HCT116 (cell line): ENCODE measurements around the gene GSC2. TPM values are rescaled to one million over a fixed set of nuclear protein-coding genes. Genes with fewer than 3 reads are reported as not detected.

ENCODE experiments used
- ATAC-seq: fragments of 200-7000 bp; cut with Tn5 transposase; 2 replicates; pipeline ENCODE4 v1.9.1; 2020; ENCODE audit warnings: mild to moderate bottlenecking, moderate library complexity
- BruUV-seq: library from RNA; stranded (reverse); fragments of 400-500 nt; replicated peaks from 2 replicates; lab custom pipeline; 2021; lab: Mats Ljungman, UMichigan
- CTCF ChIA-PET: fragments of 300-600 bp; sonication (Branson Sonifier 250); formaldehyde crosslinking; loops from one replicate; lab custom pipeline; 2021; ENCODE audit warnings: antibody characterized with exemption; lab: Charles Lee
- POLR2A ChIA-PET: fragments of 300-600, 350-600 bp; sonication (Branson Sonifier 250); formaldehyde crosslinking; loops from one replicate; lab custom pipeline; 2021; ENCODE audit warnings: antibody characterized with exemption; lab: Charles Lee
- RAD21 ChIA-PET, 2 experiments: fragments of 300-600 bp; sonication (Branson Sonifier 250); formaldehyde crosslinking; loops; one replicate each; lab custom pipeline; 2023; ENCODE audit warnings: low total read pairs in 2 of 2; ENCODE audit not compliant: uncharacterized antibody in 2 of 2, unreplicated experiment in 2 of 2, low non-redundant PET in 1 of 2; lab: Charles Lee
- DNase-seq: peaks from one replicate; pipeline ENCODE4 v3.0.0-alpha.2; 2010; ENCODE audit warnings: low read depth, low spot score
- H2AFZ ChIP-seq: fragments of 200-600 bp; shearing (Covaris generic), sonication (generic); 2 replicates; pipeline ENCODE4 v1.6.1; 2017; ENCODE audit warnings: low read depth, mixed run types, mixed read lengths, antibody characterized with exemption, low read length; ENCODE audit not compliant: poor library complexity, severe bottlenecking
- H3K27ac ChIP-seq: 2 replicates; pipeline ENCODE4 v1.5.1; 2012; ENCODE audit warnings: low read depth, low read length
- H3K27me3 ChIP-seq: fragments of 200-600 bp; sonication (generic); 2 replicates; pipeline ENCODE4 v1.6.1; 2016; ENCODE audit warnings: mixed run types, low read length, mixed read lengths; ENCODE audit not compliant: insufficient read depth
- H3K36me3 ChIP-seq, 2 experiments: fragments of 200-500 bp in 1 of 2; fragments of 200-600 bp in 1 of 2; sonication (Bioruptor generic) in 1 of 2; sonication (generic) in 1 of 2; 2 replicates each; pipeline versions ENCODE4 v1.5.1 to v1.6.1; 2014 to 2016; ENCODE audit warnings: low read length in 2 of 2, inconsistent platforms in 1 of 2, mixed read lengths in 1 of 2, mixed run types in 1 of 2; ENCODE audit not compliant: insufficient read depth in 2 of 2, control insufficient read depth in 1 of 2
- H3K4me1 ChIP-seq, 2 experiments: fragments of 200-600 bp in 1 of 2; sonication (generic) in 1 of 2; 2 replicates each; pipeline versions ENCODE4 v1.5.1 to v1.6.1; 2012 to 2017; ENCODE audit warnings: low read length in 2 of 2, inconsistent platforms in 1 of 2, mild to moderate bottlenecking in 1 of 2, mixed read lengths in 1 of 2, mixed run types in 1 of 2, moderate library complexity in 1 of 2; ENCODE audit not compliant: insufficient read depth in 2 of 2, control insufficient read depth in 1 of 2
- H3K4me2 ChIP-seq: fragments of 200-600 bp; sonication (generic); 2 replicates; pipeline ENCODE4 v1.6.1; 2017; ENCODE audit warnings: mixed run types, low read length, mixed read lengths
- H3K4me3 ChIP-seq, 2 experiments: fragments of 200-600 bp in 1 of 2; sonication (generic) in 1 of 2; replicated peaks in 1 of 2; 2 replicates each; pipeline ENCODE4 v1.5.1; 2011 to 2016; ENCODE audit warnings: low read length in 2 of 2, control low read depth in 1 of 2, low read depth in 1 of 2, mild to moderate bottlenecking in 1 of 2, mixed read lengths in 1 of 2, mixed run types in 1 of 2
- H3K79me2 ChIP-seq: fragments of 200-600 bp; sonication (generic); 2 replicates; pipeline ENCODE4 v1.6.1; 2017; ENCODE audit warnings: mild to moderate bottlenecking, mixed run types, low read length, moderate library complexity, mixed read lengths; ENCODE audit not compliant: insufficient read depth
- H3K9ac ChIP-seq: fragments of 200-600 bp; sonication (generic); 2 replicates; pipeline ENCODE4 v1.6.1; 2016; ENCODE audit warnings: low read length, mixed read lengths
- H3K9me2 ChIP-seq: fragments of 200-600 bp; sonication (generic), shearing (Covaris generic); 2 replicates; pipeline ENCODE4 v1.6.1; 2017; ENCODE audit warnings: mixed run types, mild to moderate bottlenecking, moderate library complexity; ENCODE audit not compliant: insufficient read depth
- H3K9me3 ChIP-seq, 2 experiments: fragments of 200-500 bp in 1 of 2; fragments of 200-600 bp in 1 of 2; sonication (Bioruptor generic) in 1 of 2; sonication (generic) in 1 of 2; 2 replicates each; pipeline ENCODE4 v1.6.1; 2014 to 2017; ENCODE audit warnings: low read length in 2 of 2, mixed read lengths in 2 of 2, inconsistent platforms in 1 of 2, low read depth in 1 of 2, mild to moderate bottlenecking in 1 of 2, mixed run types in 1 of 2, moderate library complexity in 1 of 2; ENCODE audit not compliant: control insufficient read depth in 1 of 2, insufficient read depth in 1 of 2
- H4K20me1 ChIP-seq: fragments of 200-600 bp; sonication (generic), shearing (Covaris generic); 2 replicates; pipeline ENCODE4 v1.6.1; 2017; ENCODE audit warnings: mixed run types, mild to moderate bottlenecking, moderate library complexity; ENCODE audit not compliant: insufficient read depth
- EZH2 ChIP-seq: fragments of 200-600 bp; sonication (generic); IDR thresholded peaks from 2 replicates; pipeline ENCODE4 v1.6.1; 2017; ENCODE audit warnings: antibody characterized with exemption, mixed run types
- FOSL1 ChIP-seq: IDR thresholded peaks from 2 replicates; pipeline ENCODE4 v1.6.1; 2012; ENCODE audit warnings: low read depth
- POLR2A ChIP-seq: IDR thresholded peaks from 2 replicates; pipeline ENCODE4 v1.7.0; 2011; ENCODE audit warnings: borderline replicate concordance; ENCODE audit not compliant: insufficient read depth, insufficient read length; ENCODE audit errors: extremely low read depth
- SIN3A ChIP-seq: IDR thresholded peaks from 2 replicates; pipeline ENCODE4 v1.6.1; 2012; ENCODE audit warnings: low read depth
- TCF7L2 ChIP-seq: IDR thresholded peaks from 2 replicates; pipeline ENCODE4 v1.7.0; 2011; ENCODE audit warnings: borderline replicate concordance, inconsistent platforms; ENCODE audit not compliant: insufficient read depth, insufficient read length; ENCODE audit errors: extremely low read depth
- YY1 ChIP-seq: IDR thresholded peaks from 2 replicates; pipeline ENCODE4 v1.6.1; 2011; ENCODE audit warnings: low read length, low read depth, moderate library complexity, mild to moderate bottlenecking; ENCODE audit not compliant: insufficient replicate concordance; ENCODE audit errors: extremely low read depth
- ZFX ChIP-seq: fragments of 450-650 bp; IDR thresholded peaks from 2 replicates; pipeline ENCODE4 v1.6.1; 2017
- intact Hi-C: fragments of 100-400 bp; cut with micrococcal nuclease; formaldehyde crosslinking; loops from 2 replicates; pipeline ENCODE4 v1.10.0; 2022
- total RNA-seq: library from RNA; stranded (reverse); gene quantifications from one replicate; pipeline ENCODE4 v1.2.1, GENCODE V29; 2021; ENCODE audit not compliant: unreplicated experiment
- TF ChIP-seq, protein P1 (sequence below): IDR thresholded peaks from 2 replicates; pipeline ENCODE4 v1.6.1; 2011; ENCODE audit warnings: mild to moderate bottlenecking, low read length, moderate library complexity; ENCODE audit not compliant: insufficient replicate concordance; ENCODE audit errors: extremely low read depth

Gene GSC2
- total RNA-seq, 1 experiment from 2014 or later: not detected

DNA sequence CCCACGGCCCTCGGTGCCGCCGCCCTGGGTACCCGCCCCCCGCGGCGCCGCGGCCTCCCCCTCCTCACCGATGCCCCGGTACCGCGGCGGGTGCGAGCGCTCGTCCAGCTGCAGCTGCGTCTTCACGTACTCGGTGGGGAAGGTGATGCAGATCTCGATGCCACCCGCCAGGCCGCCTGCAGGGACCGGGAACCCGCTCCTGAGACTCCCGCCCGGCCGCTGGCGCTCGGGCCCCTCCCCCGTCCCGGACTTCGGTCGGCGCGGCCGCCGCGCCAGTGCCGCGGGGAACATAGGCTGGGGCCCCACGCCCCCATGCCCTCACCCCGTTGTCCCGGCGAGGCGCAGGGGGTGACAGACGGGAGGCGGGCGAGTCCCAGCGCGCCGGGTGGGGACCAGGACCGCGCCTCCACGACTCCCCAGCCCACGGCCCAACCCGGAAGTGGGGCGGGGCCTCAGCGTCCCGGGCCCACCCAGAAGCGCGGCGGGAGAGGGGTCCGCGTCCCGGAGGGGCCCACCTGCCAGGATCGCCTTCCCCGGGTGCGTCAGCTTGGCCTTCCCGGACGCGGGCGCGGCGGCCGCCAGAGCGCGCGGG lies 28.1 kb upstream of the GSC2 start:
- CTCF ChIA-PET: interaction anchor here (0.8 to 2.5 kb wide), 10 partner anchors 20 to 452 kb away, joined by 3 to 18 read pairs (median 6); partner anchors contain the start of genes CDC45, ESS2 and UFD1
- Histone ChIP-seq H2AFZ (no peak overlapping the region), H3K27me3 (no peaks in the 10 kb centered on the region), H3K79me2 (peaks cover 45% of the 10 kb centered on the region), H3K4me1 (peaks cover 7 to 57% of the 10 kb centered on the region in 2 experiments), H3K4me3 (peak overlapping the region; percentile 63 to 82), H3K4me2 (peak overlapping the region; percentile 95), H4K20me1 (no peaks in the 10 kb centered on the region), H3K36me3 (no peaks in the 10 kb centered on the region), H3K27ac (peak overlapping the region; percentile 94), H3K9me2 (no peaks in the 10 kb centered on the region), H3K9ac (peak overlapping the region; percentile 84), H3K9me3 (no peaks in the 10 kb centered on the region)
- DNase-seq (no peak), ATAC-seq (peak; percentile 45)
- BruUV-seq: no TSS peak
- intact Hi-C loops: loop anchor here (2.0 kb wide), 1 partner anchor 253 kb away; the partner anchor contains the start of gene HIRA
- TF ChIP-seq ZFX (peak; percentile 75), POLR2A (no peak), SIN3A (0 out of 2 replicates have a peak, but pooled peaks have one; percentile 38), FOSL1 (no peak), YY1 (no peak)
- POLR2A ChIA-PET: interaction anchor here (0.8 to 1.6 kb wide), 4 partner anchors 11 to 254 kb away, joined by 4 to 6 read pairs (median 4); partner anchors contain the start of genes CLTCL1 and HIRA
- RAD21 ChIA-PET: interaction anchor here (1.2 to 1.6 kb wide), 3 partner anchors 113 to 452 kb away, joined by 5 to 7 read pairs (median 6); partner anchors contain the start of gene CLTCL1 (in 1 of the 2)

- Histone ChIP-seq H3K4me1 (peaks cover 11 to 64% of the 10 kb centered on the region in 2 experiments), H3K9me2 (no peaks in the 10 kb centered on the region), H3K4me2 (peak overlapping the region; percentile 95), H3K9ac (peak overlapping the region; percentile 84), H3K36me3 (no peaks in the 10 kb centered on the region), H3K79me2 (peaks cover 52% of the 10 kb centered on the region), H3K27me3 (no peaks in the 10 kb centered on the region), H3K27ac (peak overlapping the region; percentile 94), H3K9me3 (no peaks in the 10 kb centered on the region), H4K20me1 (no peaks in the 10 kb centered on the region), H2AFZ (no peak overlapping the region), H3K4me3 (peak overlapping the region; percentile 63 to 82)
- BruUV-seq: TSS peak; percentile 61
- intact Hi-C loops: loop anchor here (2.0 kb wide), 1 partner anchor 253 kb away; the partner anchor contains the start of gene HIRA
- no peak for ATAC-seq
- DNase-seq: no peak
- TF ChIP-seq EZH2 (no peak), TCF7L2 (no peak)
- TF ChIP-seq, protein P1, sequence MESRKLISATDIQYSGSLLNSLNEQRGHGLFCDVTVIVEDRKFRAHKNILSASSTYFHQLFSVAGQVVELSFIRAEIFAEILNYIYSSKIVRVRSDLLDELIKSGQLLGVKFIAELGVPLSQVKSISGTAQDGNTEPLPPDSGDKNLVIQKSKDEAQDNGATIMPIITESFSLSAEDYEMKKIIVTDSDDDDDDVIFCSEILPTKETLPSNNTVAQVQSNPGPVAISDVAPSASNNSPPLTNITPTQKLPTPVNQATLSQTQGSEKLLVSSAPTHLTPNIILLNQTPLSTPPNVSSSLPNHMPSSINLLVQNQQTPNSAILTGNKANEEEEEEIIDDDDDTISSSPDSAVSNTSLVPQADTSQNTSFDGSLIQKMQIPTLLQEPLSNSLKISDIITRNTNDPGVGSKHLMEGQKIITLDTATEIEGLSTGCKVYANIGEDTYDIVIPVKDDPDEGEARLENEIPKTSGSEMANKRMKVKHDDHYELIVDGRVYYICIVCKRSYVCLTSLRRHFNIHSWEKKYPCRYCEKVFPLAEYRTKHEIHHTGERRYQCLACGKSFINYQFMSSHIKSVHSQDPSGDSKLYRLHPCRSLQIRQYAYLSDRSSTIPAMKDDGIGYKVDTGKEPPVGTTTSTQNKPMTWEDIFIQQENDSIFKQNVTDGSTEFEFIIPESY: no peak
- CTCF ChIA-PET: interaction anchor here (1.3 to 2.5 kb wide), 2 partner anchors 33 to 452 kb away, joined by 5 to 18 read pairs; partner anchors contain the start of gene ESS2
- RAD21 ChIA-PET: no interaction called here
- POLR2A ChIA-PET: interaction anchor here (1.6 kb wide), 1 partner anchor 114 kb away, joined by 6 read pairs; the partner anchor contains the start of gene CLTCL1
Measured at GRCh38 chr22:19177164-19178064, 27.3 kb upstream of the GSC2 start.
